CD4-positive, alpha-beta T cell treated with Interleukin-21 for 1 hour (primary cell): ENCODE measurements around the gene HTD2.
A peak's percentile ranks its signal among the peaks of the same experiment; 100 is the strongest.
"Not testable (repeated sequence)": the region's sequence is repeated elsewhere in the genome, so short reads cannot be mapped to it uniquely, and the experiment has no call there.

ENCODE experiments used
- DNase-seq: peaks from one replicate; pipeline ENCODE4 v3.0.0-alpha.2; 2020

The HTD2 gene

GRCh38 chr3:58305882-58306711 lies at the start of gene HTD2, which contains the start of gene RPP14:
Gene HTD2, plus strand, starts transcription at chr3:58306520. Its CDS starts 11,094 bp downstream, at chr3:58317614.
Gene RPP14, plus strand, starts transcription at chr3:58306245. Its CDS starts 4,085 bp downstream, at chr3:58310330.
- DNase-seq: peak; percentile 98

- DNase-seq: no peak
Observed at GRCh38 chr3:58258392-58259055, 47.8 kb upstream of the HTD2 start.

- no peak for DNase-seq
Observed at GRCh38 chr3:58260261-58260731, 46.0 kb upstream of the HTD2 start.

GRCh38 chr3:58260733-58261132 lies 45.6 kb upstream of the HTD2 start:
- no peak for DNase-seq

- DNase-seq: no peak
Observed at GRCh38 chr3:58261954-58262666, 44.2 kb upstream of the HTD2 start.

GRCh38 chr3:58266577-58266976 lies 39.7 kb upstream of the HTD2 start:
- DNase-seq: no peak

- not testable (repeated sequence) for DNase-seq
Observed at GRCh38 chr3:58267543-58267942, 38.8 kb upstream of the HTD2 start.

GRCh38 chr3:58269356-58269755 lies 37.0 kb upstream of the HTD2 start:
- no peak for DNase-seq

GRCh38 chr3:58270485-58270884 lies 35.8 kb upstream of the HTD2 start:
- DNase-seq: no peak

- no peak for DNase-seq
Observed at GRCh38 chr3:58271901-58272501, 34.3 kb upstream of the HTD2 start.

GRCh38 chr3:58272891-58273290 lies 33.4 kb upstream of the HTD2 start:
- no peak for DNase-seq

GRCh38 chr3:58273362-58273761 lies 33.0 kb upstream of the HTD2 start:
- not testable (repeated sequence) for DNase-seq

- no peak for DNase-seq
Observed at GRCh38 chr3:58274027-58274614, 32.2 kb upstream of the HTD2 start.

GRCh38 chr3:58281069-58281468 lies 25.3 kb upstream of the HTD2 start:
- no peak for DNase-seq

GRCh38 chr3:58285334-58285733 lies 21.0 kb upstream of the HTD2 start:
- DNase-seq: no peak

- DNase-seq: no peak
Observed at GRCh38 chr3:58287354-58287753, 19.0 kb upstream of the HTD2 start.

GRCh38 chr3:58288011-58288728 lies 18.1 kb upstream of the HTD2 start:
- no peak for DNase-seq

GRCh38 chr3:58288964-58289613 lies 17.2 kb upstream of the HTD2 start:
- not testable (repeated sequence) for DNase-seq

- DNase-seq: not testable (repeated sequence)
Observed at GRCh38 chr3:58290446-58290845, 15.9 kb upstream of the HTD2 start.

- no peak for DNase-seq
Observed at GRCh38 chr3:58291671-58292338, 14.5 kb upstream of the HTD2 start.

GRCh38 chr3:58292866-58293265 lies 13.5 kb upstream of the HTD2 start:
- DNase-seq: no peak
